Thyroid gland (tissue), 4 donors: ENCODE data around the gene KRTAP12-1.

Experiments used
- POLR2A ChIP-seq, 2 donors: fragments of 450-650 bp; IDR thresholded peaks; one replicate each; pipeline ENCODE4 v1.6.1; 2017; ENCODE audit warnings: antibody characterized with exemption in 2 of 2, mild to moderate bottlenecking in 2 of 2, moderate library complexity in 1 of 2
- TF ChIP-seq, protein P1 (sequence below), 6 experiments: fragments of 200-600 bp in 3 of 6; fragments of 450-650 bp in 3 of 6; sonication (generic) in 3 of 6; IDR thresholded peaks; one replicate each; pipeline ENCODE4 v1.5.1; 2016 to 2019; ENCODE audit warnings: antibody characterized with exemption in 6 of 6, mild to moderate bottlenecking in 2 of 6, inconsistent platforms in 1 of 6, moderate library complexity in 1 of 6

GRCh38 chr21:44708866-44709425, 27.0 kb upstream of the KRTAP12-1 start:
- TF ChIP-seq POLR2A (IDR thresholded peaks at IDR 0.05) = no peak
- TF ChIP-seq, protein P1, sequence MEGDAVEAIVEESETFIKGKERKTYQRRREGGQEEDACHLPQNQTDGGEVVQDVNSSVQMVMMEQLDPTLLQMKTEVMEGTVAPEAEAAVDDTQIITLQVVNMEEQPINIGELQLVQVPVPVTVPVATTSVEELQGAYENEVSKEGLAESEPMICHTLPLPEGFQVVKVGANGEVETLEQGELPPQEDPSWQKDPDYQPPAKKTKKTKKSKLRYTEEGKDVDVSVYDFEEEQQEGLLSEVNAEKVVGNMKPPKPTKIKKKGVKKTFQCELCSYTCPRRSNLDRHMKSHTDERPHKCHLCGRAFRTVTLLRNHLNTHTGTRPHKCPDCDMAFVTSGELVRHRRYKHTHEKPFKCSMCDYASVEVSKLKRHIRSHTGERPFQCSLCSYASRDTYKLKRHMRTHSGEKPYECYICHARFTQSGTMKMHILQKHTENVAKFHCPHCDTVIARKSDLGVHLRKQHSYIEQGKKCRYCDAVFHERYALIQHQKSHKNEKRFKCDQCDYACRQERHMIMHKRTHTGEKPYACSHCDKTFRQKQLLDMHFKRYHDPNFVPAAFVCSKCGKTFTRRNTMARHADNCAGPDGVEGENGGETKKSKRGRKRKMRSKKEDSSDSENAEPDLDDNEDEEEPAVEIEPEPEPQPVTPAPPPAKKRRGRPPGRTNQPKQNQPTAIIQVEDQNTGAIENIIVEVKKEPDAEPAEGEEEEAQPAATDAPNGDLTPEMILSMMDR (IDR thresholded peaks at IDR 0.05) = no peak
